CD4-positive, alpha-beta memory T cell (primary cell): ENCODE data around the gene CD2AP. TPM values are rescaled to one million over a fixed set of nuclear protein-coding genes. Genes with fewer than 3 reads are reported as not detected.

Source experiments
- CTCF ChIA-PET: fragments of 350-600 bp; sonication (Branson Sonifier 250); formaldehyde crosslinking; loops from one replicate; lab custom pipeline; 2021; ENCODE audit warnings: inconsistent platforms; ENCODE audit not compliant: partially characterized antibody; lab: Charles Lee
- POLR2A ChIA-PET: fragments of 350-600 bp; sonication (Branson Sonifier 250); formaldehyde crosslinking; loops from one replicate; lab custom pipeline; 2021; ENCODE audit not compliant: partially characterized antibody; lab: Charles Lee
- DNase-seq, 5 donors: peaks; one replicate each; pipeline versions ENCODE4 v3.0.0 to v3.0.0-alpha.2; 2020 to 2022; ENCODE audit warnings: mixed read lengths in 1 of 5
- H3K27ac ChIP-seq: one replicate; pipeline ENCODE4 v1.7.0; 2013; ENCODE audit warnings: low read depth, low read length
- H3K27me3 ChIP-seq: 2 replicates; pipeline ENCODE4 v1.7.0; 2013; ENCODE audit warnings: mild to moderate bottlenecking, low read length, moderate library complexity; ENCODE audit not compliant: insufficient read depth
- H3K36me3 ChIP-seq: 2 replicates; pipeline ENCODE4 v1.7.0; 2013; ENCODE audit warnings: mild to moderate bottlenecking, low read length, moderate library complexity; ENCODE audit not compliant: insufficient read depth
- H3K4me1 ChIP-seq: 2 replicates; pipeline ENCODE4 v1.7.0; 2013; ENCODE audit warnings: mild to moderate bottlenecking, low read length, moderate library complexity; ENCODE audit not compliant: insufficient read depth
- H3K4me3 ChIP-seq, 2 donors: one replicate each; pipeline ENCODE4 v1.7.0; 2013; ENCODE audit warnings: low read length in 2 of 2, mild to moderate bottlenecking in 1 of 2
- H3K9me3 ChIP-seq, 2 donors: one replicate each; pipeline ENCODE4 v1.7.0; 2013; ENCODE audit warnings: low read length in 2 of 2, control low read depth in 1 of 2; ENCODE audit not compliant: control insufficient read depth in 1 of 2
- H3K27ac Mint-ChIP-seq, 7 donors: one replicate each; pipeline ENCODE4 v1.8.0; 2020 to 2021; ENCODE audit warnings: mixed read lengths in 7 of 7, mild to moderate bottlenecking in 6 of 7, inconsistent platforms in 3 of 7, moderate library complexity in 3 of 7
- H3K27me3 Mint-ChIP-seq, 2 donors: one replicate each; pipeline ENCODE4 v1.8.0; 2020 to 2021; ENCODE audit warnings: mixed read lengths in 2 of 2
- H3K36me3 Mint-ChIP-seq, 2 donors: one replicate each; pipeline ENCODE4 v1.8.0; 2020 to 2021; ENCODE audit warnings: mixed read lengths in 2 of 2, inconsistent platforms in 1 of 2, mild to moderate bottlenecking in 1 of 2
- H3K4me1 Mint-ChIP-seq, 4 donors: one replicate each; pipeline ENCODE4 v1.8.0; 2020 to 2021; ENCODE audit warnings: mixed read lengths in 4 of 4, mild to moderate bottlenecking in 1 of 4
- H3K4me3 Mint-ChIP-seq, 8 donors: one replicate each; pipeline ENCODE4 v1.8.0; 2020 to 2021; ENCODE audit warnings: mixed read lengths in 8 of 8, mild to moderate bottlenecking in 7 of 8, moderate library complexity in 6 of 8, inconsistent platforms in 3 of 8
- H3K9me3 Mint-ChIP-seq, 8 donors: one replicate each; pipeline ENCODE4 v1.8.0; 2020 to 2021; ENCODE audit warnings: mixed read lengths in 8 of 8, mild to moderate bottlenecking in 5 of 8, inconsistent platforms in 3 of 8, moderate library complexity in 1 of 8
- intact Hi-C: fragments of 100-400 bp; cut with micrococcal nuclease; formaldehyde crosslinking; loops from one replicate; pipeline ENCODE4 v1.15.1; 2023
- polyA plus RNA-seq, 2 donors: library from polyadenylated mRNA; unstranded; fragments of 300-500 nt; fragmentation: Illumina TruSeq; gene quantifications; one replicate each; pipeline ENCODE4 v1.2.3, GENCODE V29; 2021
- total RNA-seq, 2 experiments: library from RNA; stranded (reverse); gene quantifications; one replicate each; pipeline ENCODE4 v1.2.3, GENCODE V29; 2021

The CD2AP gene
- total and polyA plus RNA-seq, 4 experiments from 2014 or later, result 3.5 to 25.8 (median 17.1) TPM

DNA sequence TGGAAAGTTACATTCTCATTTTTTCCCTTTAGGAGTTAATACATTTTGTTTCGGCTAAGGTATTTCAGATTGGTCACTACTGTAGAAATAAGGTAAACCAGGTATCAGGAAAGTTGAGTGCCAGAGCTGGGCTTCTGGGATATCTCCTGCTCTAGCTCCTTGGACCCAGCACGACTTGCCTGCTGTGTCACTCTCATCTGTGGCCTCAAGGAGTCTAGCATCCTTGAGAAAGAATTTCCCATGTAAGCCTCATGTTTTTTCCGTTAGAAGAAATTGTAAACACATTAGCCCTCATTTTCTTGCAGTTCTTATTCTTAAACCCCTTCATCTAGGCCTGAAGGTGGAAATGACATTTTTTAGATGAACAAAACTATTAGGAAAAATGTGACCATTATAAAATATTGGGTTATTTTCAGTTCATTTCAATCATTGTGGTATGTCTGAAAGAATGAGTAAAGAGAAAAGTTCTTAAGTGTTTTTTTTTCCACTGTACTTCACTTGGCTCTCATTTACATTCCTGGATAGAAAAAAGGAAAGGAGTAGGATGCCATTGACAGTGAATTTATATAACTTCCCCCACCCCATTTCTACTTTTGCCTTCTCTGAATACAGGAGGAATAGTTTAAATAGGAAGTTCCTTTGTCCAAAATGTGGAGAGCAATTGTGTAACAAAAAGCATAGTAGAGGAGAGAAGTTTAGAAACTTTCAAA lies 46.7 kb downstream of the CD2AP start:
- intact Hi-C loops, result no loop called here
- Histone ChIP-seq H3K4me1 (no peaks in the 10 kb centered on the region), H3K9me3 (no peaks in the 10 kb centered on the region), H3K4me3 (no peak overlapping the region), H3K36me3 (no peaks in the 10 kb centered on the region), H3K27ac (no peak overlapping the region), H3K27me3 (no peaks in the 10 kb centered on the region)
- H3K27me3 Mint-ChIP-seq, result no peaks in the 10 kb centered on the region
- H3K4me3 Mint-ChIP-seq, result no peak overlapping the region
- peaks cover 40 to 54% (median 47%) of the 10 kb centered on the region in 4 donors for H3K4me1 Mint-ChIP-seq
- POLR2A ChIA-PET, result no interaction called here
- H3K27ac Mint-ChIP-seq, result no peak overlapping the region
- H3K9me3 Mint-ChIP-seq, result no peaks in the 10 kb centered on the region
- peaks cover 23 to 24% of the 10 kb centered on the region in 2 donors for H3K36me3 Mint-ChIP-seq
- DNase-seq, result no peak
- CTCF ChIA-PET, result no interaction called here

- Mint-ChIP-seq H3K27me3 (no peaks in the 10 kb centered on the region), H3K4me1 (peaks cover 37 to 49% (median 42%) of the 10 kb centered on the region in 4 donors), H3K9me3 (peaks cover 0 to 3% (median 0%) of the 10 kb centered on the region in 8 donors), H3K4me3 (no peak overlapping the region), H3K36me3 (peaks cover 31 to 32% of the 10 kb centered on the region in 2 donors), H3K27ac (peak overlapping the region in 1 of 7 donors; percentile 31)
- Histone ChIP-seq H3K4me3 (no peak overlapping the region), H3K9me3 (no peaks in the 10 kb centered on the region), H3K36me3 (no peaks in the 10 kb centered on the region), H3K27ac (no peak overlapping the region), H3K27me3 (no peaks in the 10 kb centered on the region), H3K4me1 (no peaks in the 10 kb centered on the region)
- DNase-seq, result no peak
- intact Hi-C loops, result no loop called here
- ChIA-PET CTCF (no interaction called here), POLR2A (no interaction called here)
These were observed 47.9 kb downstream of the CD2AP start for GRCh38 chr6:47525330-47526057.

DNA sequence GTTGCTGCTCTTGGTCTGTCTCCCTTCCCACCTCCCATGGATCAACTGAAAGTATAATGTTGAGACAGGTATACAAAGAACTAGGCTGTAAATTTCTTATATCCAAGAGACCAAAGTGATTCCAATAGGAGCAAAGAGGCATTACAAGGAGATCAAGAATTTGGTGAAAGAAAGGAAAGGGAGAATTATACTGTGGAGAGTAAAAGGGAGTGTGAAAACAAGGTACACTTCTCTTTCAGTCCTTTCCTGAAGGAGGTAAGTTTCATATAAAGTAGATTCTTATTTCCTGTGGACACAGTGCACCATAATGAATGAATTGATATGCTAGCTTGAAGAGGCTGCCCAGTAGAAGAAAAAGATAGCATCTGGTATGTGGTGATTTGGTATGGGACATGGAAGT lies 49.7 kb downstream of the CD2AP start:
- no peak for DNase-seq
- ChIA-PET POLR2A (no interaction called here), CTCF (interaction anchor here (1.2 kb wide), 1 partner anchor 114 kb away, joined by 3 read pairs; no protein-coding TSS in a partner anchor)
- Mint-ChIP-seq H3K27me3 (no peaks in the 10 kb centered on the region), H3K9me3 (peaks cover 0 to 3% (median 0%) of the 10 kb centered on the region in 8 donors), H3K4me3 (no peak overlapping the region), H3K36me3 (peaks cover 33 to 34% of the 10 kb centered on the region in 2 donors), H3K27ac (peak overlapping the region in 1 of 7 donors; percentile 58), H3K4me1 (peaks cover 31 to 40% (median 32%) of the 10 kb centered on the region in 4 donors)
- intact Hi-C loops, result no loop called here
- no peaks in the 10 kb centered on the region for H3K36me3 ChIP-seq
- no peak overlapping the region for H3K27ac ChIP-seq
- H3K4me3 ChIP-seq, result no peak overlapping the region
- no peaks in the 10 kb centered on the region for H3K27me3 ChIP-seq
- H3K4me1 ChIP-seq, result no peaks in the 10 kb centered on the region
- H3K9me3 ChIP-seq, result no peaks in the 10 kb centered on the region

DNA sequence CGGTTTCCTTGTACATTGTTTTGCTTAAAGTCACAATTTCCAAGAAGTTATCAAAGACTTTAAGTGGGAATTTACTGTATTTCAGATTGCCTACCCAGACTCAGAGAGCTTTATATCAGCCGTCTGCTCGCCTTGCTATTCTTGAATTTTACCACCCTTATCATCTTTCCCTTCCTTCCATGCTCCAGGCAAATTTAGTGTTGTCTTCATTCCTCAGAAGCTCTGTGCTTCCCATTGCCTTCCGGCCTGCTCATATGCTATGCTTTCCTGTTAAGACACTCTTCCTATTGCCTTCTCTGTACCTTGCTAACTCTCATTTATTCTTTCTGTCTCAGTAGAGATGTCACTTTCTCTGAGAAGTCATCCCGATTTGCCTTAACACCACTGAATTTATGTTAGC lies 52.1 kb downstream of the CD2AP start:
- no peaks in the 10 kb centered on the region for H3K9me3 ChIP-seq
- Mint-ChIP-seq H3K36me3 (peaks cover 45 to 53% of the 10 kb centered on the region in 2 donors), H3K27ac (peak overlapping the region in 1 of 7 donors; percentile 11), H3K4me1 (peaks cover 24 to 45% (median 28%) of the 10 kb centered on the region in 4 donors), H3K27me3 (no peaks in the 10 kb centered on the region), H3K9me3 (peaks cover 0 to 3% (median 0%) of the 10 kb centered on the region in 8 donors), H3K4me3 (no peak overlapping the region)
- no peak for DNase-seq
- ChIA-PET CTCF (no interaction called here), POLR2A (no interaction called here)
- H3K27ac ChIP-seq, result no peak overlapping the region
- H3K4me3 ChIP-seq, result no peak overlapping the region
- intact Hi-C loops, result no loop called here
- H3K27me3 ChIP-seq, result no peaks in the 10 kb centered on the region
- peaks cover 6% of the 10 kb centered on the region for H3K36me3 ChIP-seq
- no peaks in the 10 kb centered on the region for H3K4me1 ChIP-seq

DNA sequence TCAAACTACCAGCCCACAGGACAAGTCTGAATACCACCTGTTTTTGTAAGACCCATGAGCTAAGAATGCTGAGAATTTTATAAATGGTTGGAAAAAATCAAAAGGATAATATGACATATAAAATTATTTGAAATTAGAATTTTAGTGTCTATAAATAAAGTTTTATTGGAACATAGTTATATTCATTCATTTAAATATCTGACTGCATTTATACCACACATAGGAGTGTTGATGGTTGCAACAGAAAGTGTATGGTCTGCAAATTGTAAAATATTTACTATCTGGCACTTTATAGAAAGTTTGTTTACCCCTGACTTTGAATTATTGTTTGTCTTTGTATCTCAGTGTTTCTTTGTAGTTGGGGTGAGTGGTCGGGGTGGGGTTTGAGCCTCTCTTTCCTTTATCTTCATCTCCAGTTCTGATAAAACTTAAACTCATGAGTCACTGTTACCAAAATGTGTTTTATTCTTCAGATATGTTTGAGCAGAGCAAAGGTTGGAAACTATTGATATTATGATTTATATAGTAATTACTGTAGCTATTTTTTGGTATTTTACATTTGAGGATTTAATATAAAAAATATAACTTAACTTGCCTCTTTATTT lies 55.5 kb downstream of the CD2AP start:
- H3K4me1 ChIP-seq, result no peaks in the 10 kb centered on the region
- ChIA-PET CTCF (no interaction called here), POLR2A (no interaction called here)
- H3K27ac ChIP-seq, result no peak overlapping the region
- H3K36me3 ChIP-seq, result peaks cover 6% of the 10 kb centered on the region
- H3K27me3 ChIP-seq, result no peaks in the 10 kb centered on the region
- DNase-seq, result no peak
- H3K9me3 ChIP-seq, result no peaks in the 10 kb centered on the region
- intact Hi-C loops, result no loop called here
- no peak overlapping the region for H3K4me3 ChIP-seq
- no peak overlapping the region for H3K4me3 Mint-ChIP-seq
- peaks cover 0 to 3% (median 0%) of the 10 kb centered on the region in 8 donors for H3K9me3 Mint-ChIP-seq
- peaks cover 35 to 57% of the 10 kb centered on the region in 2 donors for H3K36me3 Mint-ChIP-seq
- H3K27ac Mint-ChIP-seq, result no peak overlapping the region
- H3K4me1 Mint-ChIP-seq, result peaks cover 5 to 19% (median 12%) of the 10 kb centered on the region in 4 donors
- no peaks in the 10 kb centered on the region for H3K27me3 Mint-ChIP-seq

DNA sequence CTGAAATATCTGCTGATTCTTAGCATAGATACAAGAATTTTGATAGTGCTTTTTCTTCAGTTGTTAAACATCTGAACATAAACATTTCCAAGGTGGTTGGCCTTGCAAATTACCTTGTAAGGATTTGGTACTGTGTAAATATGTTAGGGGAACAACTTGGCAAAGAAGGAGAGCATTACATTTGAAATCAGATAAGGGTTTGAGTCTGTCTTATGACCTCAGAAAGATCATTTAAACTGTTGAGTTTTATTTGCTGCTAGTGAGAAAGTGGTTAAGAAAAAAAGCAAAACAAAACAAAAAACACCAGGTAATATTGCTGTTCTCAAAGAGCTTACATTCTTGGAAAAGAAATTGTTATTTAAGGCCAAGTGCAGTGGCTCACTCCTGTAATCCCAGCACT lies 56.5 kb downstream of the CD2AP start:
- intact Hi-C loops, result no loop called here
- H3K4me1 Mint-ChIP-seq, result peaks cover 5 to 13% (median 9%) of the 10 kb centered on the region in 4 donors
- peak overlapping the region in 2 of 7 donors; percentile 32 to 65 for H3K27ac Mint-ChIP-seq
- no peaks in the 10 kb centered on the region for H3K27me3 Mint-ChIP-seq
- peaks cover 29 to 52% of the 10 kb centered on the region in 2 donors for H3K36me3 Mint-ChIP-seq
- peaks cover 0 to 3% (median 0%) of the 10 kb centered on the region in 8 donors for H3K9me3 Mint-ChIP-seq
- no peaks in the 10 kb centered on the region for H3K4me1 ChIP-seq
- DNase-seq, result no peak
- no peak overlapping the region for H3K4me3 Mint-ChIP-seq
- no peaks in the 10 kb centered on the region for H3K27me3 ChIP-seq
- ChIA-PET POLR2A (no interaction called here), CTCF (no interaction called here)
- no peak overlapping the region for H3K4me3 ChIP-seq
- H3K36me3 ChIP-seq, result peaks cover 6% of the 10 kb centered on the region
- H3K9me3 ChIP-seq, result no peaks in the 10 kb centered on the region
- H3K27ac ChIP-seq, result no peak overlapping the region
